ENCODE results near the gene PCDH9. TPM values are rescaled to one million over a fixed set of nuclear protein-coding genes. Genes with fewer than 3 reads are reported as not detected.

The PCDH9 gene
- total and polyA plus RNA-seq, 2 of the 13 experiments (the other 11 are each of a cell fraction or from before 2014, with no cell fraction given) = 0.09 TPM; not detected in 1

DNA sequence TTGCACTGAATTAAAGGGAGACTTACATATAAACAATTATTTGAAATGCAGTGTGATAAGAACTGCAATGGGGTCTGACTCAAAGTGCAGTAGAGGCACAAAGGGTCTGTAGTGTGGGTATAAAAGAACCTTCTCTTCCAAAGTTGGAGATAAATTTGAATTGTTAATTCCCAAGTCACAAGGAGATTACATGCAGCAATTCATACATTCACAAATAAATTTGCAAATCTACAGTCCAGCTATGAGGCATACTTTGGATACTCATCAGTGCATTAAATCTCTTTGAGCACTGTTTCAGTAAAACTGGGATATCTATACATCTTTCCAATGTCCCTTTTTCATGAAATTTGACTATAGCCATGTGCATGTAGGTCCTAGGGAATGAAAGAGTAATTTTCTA, 799.4 kb downstream of the PCDH9 start:
- no peak overlapping the region for H3K4me2 ChIP-seq (ENCODE audit: low read depth, low read length)
- H3K9me3 ChIP-seq (ENCODE audit: low read length) = no peaks in the 10 kb centered on the region; the same call in 1 of the 2 replicates
- H2AFZ ChIP-seq (ENCODE audit: low read length) = no peak overlapping the region
- ChIA-PET POLR2A (no interaction called here), CTCF (ENCODE audit: low intra/inter-chr PET ratio, low total read pairs) (no interaction called here)
- no peak for TF ChIP-seq ZC3H13 (CRISPR knock-in tag; IDR thresholded peaks at IDR 0.05)
- no peak for TF ChIP-seq RXRB (CRISPR knock-in tag; IDR thresholded peaks at IDR 0.05; ENCODE audit: borderline replicate concordance)
- TF ChIP-seq GZF1 (CRISPR knock-in tag; IDR thresholded peaks at IDR 0.05) = no peak
- TF ChIP-seq ETV5 (CRISPR knock-in tag; IDR thresholded peaks at IDR 0.05; ENCODE audit: borderline replicate concordance) = no peak
- no peak for TF ChIP-seq RAD21 (CRISPR knock-in tag; IDR thresholded peaks at IDR 0.05)
- no peak for TF ChIP-seq STAT5B (CRISPR knock-in tag; IDR thresholded peaks at IDR 0.05)
- TF ChIP-seq ZFY (CRISPR knock-in tag; IDR thresholded peaks at IDR 0.05) = no peak
- no peak for TF ChIP-seq ZNF160 (CRISPR knock-in tag; IDR thresholded peaks at IDR 0.05)
- TF ChIP-seq, protein P1, sequence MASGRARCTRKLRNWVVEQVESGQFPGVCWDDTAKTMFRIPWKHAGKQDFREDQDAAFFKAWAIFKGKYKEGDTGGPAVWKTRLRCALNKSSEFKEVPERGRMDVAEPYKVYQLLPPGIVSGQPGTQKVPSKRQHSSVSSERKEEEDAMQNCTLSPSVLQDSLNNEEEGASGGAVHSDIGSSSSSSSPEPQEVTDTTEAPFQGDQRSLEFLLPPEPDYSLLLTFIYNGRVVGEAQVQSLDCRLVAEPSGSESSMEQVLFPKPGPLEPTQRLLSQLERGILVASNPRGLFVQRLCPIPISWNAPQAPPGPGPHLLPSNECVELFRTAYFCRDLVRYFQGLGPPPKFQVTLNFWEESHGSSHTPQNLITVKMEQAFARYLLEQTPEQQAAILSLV (CRISPR knock-in tag; IDR thresholded peaks at IDR 0.05; ENCODE audit: borderline replicate concordance) = no peak
- TF ChIP-seq, protein P2, sequence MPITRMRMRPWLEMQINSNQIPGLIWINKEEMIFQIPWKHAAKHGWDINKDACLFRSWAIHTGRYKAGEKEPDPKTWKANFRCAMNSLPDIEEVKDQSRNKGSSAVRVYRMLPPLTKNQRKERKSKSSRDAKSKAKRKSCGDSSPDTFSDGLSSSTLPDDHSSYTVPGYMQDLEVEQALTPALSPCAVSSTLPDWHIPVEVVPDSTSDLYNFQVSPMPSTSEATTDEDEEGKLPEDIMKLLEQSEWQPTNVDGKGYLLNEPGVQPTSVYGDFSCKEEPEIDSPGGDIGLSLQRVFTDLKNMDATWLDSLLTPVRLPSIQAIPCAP (CRISPR knock-in tag; IDR thresholded peaks at IDR 0.05; ENCODE audit: low read depth) = no peak
- no peak for TF ChIP-seq ZNF274 (CRISPR knock-in tag; IDR thresholded peaks at IDR 0.05)
- no peak for TF ChIP-seq KLF12 (CRISPR knock-in tag; IDR thresholded peaks at IDR 0.05; ENCODE audit: borderline replicate concordance)
- TF ChIP-seq, protein P3, sequence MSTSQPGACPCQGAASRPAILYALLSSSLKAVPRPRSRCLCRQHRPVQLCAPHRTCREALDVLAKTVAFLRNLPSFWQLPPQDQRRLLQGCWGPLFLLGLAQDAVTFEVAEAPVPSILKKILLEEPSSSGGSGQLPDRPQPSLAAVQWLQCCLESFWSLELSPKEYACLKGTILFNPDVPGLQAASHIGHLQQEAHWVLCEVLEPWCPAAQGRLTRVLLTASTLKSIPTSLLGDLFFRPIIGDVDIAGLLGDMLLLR (CRISPR knock-in tag; IDR thresholded peaks at IDR 0.05) = no peak
- no peak for TF ChIP-seq ZNF333 (CRISPR knock-in tag; IDR thresholded peaks at IDR 0.05; ENCODE audit: borderline replicate concordance)
- TF ChIP-seq, protein P4, sequence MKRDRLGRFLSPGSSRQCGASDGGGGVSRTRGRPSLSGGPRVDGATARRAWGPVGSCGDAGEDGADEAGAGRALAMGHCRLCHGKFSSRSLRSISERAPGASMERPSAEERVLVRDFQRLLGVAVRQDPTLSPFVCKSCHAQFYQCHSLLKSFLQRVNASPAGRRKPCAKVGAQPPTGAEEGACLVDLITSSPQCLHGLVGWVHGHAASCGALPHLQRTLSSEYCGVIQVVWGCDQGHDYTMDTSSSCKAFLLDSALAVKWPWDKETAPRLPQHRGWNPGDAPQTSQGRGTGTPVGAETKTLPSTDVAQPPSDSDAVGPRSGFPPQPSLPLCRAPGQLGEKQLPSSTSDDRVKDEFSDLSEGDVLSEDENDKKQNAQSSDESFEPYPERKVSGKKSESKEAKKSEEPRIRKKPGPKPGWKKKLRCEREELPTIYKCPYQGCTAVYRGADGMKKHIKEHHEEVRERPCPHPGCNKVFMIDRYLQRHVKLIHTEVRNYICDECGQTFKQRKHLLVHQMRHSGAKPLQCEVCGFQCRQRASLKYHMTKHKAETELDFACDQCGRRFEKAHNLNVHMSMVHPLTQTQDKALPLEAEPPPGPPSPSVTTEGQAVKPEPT (CRISPR knock-in tag; IDR thresholded peaks at IDR 0.05; ENCODE audit: low read depth) = no peak
- TF ChIP-seq ZNF766 (CRISPR knock-in tag; IDR thresholded peaks at IDR 0.05; ENCODE audit: borderline replicate concordance) = no peak
- TF ChIP-seq ADNP (CRISPR knock-in tag; IDR thresholded peaks at IDR 0.05) = no peak
- TF ChIP-seq IRX3 (CRISPR knock-in tag; IDR thresholded peaks at IDR 0.05; ENCODE audit: borderline replicate concordance, low read depth) = no peak
- TF ChIP-seq GFI1 (CRISPR knock-in tag; IDR thresholded peaks at IDR 0.05; ENCODE audit: borderline replicate concordance) = no peak
- TF ChIP-seq PTBP1 (IDR thresholded peaks at IDR 0.05; ENCODE audit: low read depth, low read length, poor library complexity, severe bottlenecking) = no peak
- intact Hi-C loops (cut with micrococcal nuclease; ENCODE audit: unreplicated experiment) = no loop called here
- no peaks in the 10 kb centered on the region for H3K27me3 ChIP-seq (ENCODE audit: control insufficient read depth in 1 of 2, insufficient read depth in 2 of 2, low read length in 2 of 2)
- no TSS peak for BruUV-seq (replicated peaks)
- no peak overlapping the region for H3K27ac ChIP-seq (ENCODE audit: extremely low read length, insufficient read depth, low read length)
- no peaks in the 10 kb centered on the region for H3K79me2 ChIP-seq (ENCODE audit: insufficient read depth, low read length)
- in situ Hi-C loops (cut with HindIII; ENCODE audit: extremely low pct_ligation_motif_present, low pct_unique_long_range_greater_than_20kb) = no loop called here
- DNase-seq (ENCODE audit: low spot score) (no peak), FAIRE-seq (no peak), ATAC-seq (no peak)
- H3K4me1 ChIP-seq (ENCODE audit: insufficient read depth, low read length) = no peaks in the 10 kb centered on the region
- no peak overlapping the region for H3K9ac ChIP-seq (ENCODE audit: insufficient read depth, low read depth, low read length)
- H3K4me3 ChIP-seq (replicated peaks in 1 of 3; ENCODE audit: insufficient read depth in 1 of 3, low read depth in 2 of 3, low read length in 3 of 3) = no peak overlapping the region
- H4K20me1 ChIP-seq (ENCODE audit: insufficient read depth, low read length) = no peaks in the 10 kb centered on the region
- H3K36me3 ChIP-seq (replicated peaks in 1 of 2; ENCODE audit: control insufficient read depth in 1 of 2, insufficient read depth in 2 of 2, low read length in 2 of 2) = no peaks in the 10 kb centered on the region
